HG02981 (cell line): Measurements from ENCODE around the gene XYLT1.
"Not testable (repeated sequence)": the region's sequence is repeated elsewhere in the genome, so short reads cannot be mapped to it uniquely, and the experiment has no call there.

Experiments
- ATAC-seq: cut with Tn5 transposase; IDR thresholded peaks from one replicate; pipeline ENCODE4 v1.9.1; 2021; ENCODE audit warnings: mild to moderate bottlenecking, moderate library complexity; ENCODE audit not compliant: unreplicated experiment

Gene XYLT1, protein sequence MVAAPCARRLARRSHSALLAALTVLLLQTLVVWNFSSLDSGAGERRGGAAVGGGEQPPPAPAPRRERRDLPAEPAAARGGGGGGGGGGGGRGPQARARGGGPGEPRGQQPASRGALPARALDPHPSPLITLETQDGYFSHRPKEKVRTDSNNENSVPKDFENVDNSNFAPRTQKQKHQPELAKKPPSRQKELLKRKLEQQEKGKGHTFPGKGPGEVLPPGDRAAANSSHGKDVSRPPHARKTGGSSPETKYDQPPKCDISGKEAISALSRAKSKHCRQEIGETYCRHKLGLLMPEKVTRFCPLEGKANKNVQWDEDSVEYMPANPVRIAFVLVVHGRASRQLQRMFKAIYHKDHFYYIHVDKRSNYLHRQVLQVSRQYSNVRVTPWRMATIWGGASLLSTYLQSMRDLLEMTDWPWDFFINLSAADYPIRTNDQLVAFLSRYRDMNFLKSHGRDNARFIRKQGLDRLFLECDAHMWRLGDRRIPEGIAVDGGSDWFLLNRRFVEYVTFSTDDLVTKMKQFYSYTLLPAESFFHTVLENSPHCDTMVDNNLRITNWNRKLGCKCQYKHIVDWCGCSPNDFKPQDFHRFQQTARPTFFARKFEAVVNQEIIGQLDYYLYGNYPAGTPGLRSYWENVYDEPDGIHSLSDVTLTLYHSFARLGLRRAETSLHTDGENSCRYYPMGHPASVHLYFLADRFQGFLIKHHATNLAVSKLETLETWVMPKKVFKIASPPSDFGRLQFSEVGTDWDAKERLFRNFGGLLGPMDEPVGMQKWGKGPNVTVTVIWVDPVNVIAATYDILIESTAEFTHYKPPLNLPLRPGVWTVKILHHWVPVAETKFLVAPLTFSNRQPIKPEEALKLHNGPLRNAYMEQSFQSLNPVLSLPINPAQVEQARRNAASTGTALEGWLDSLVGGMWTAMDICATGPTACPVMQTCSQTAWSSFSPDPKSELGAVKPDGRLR

DNA sequence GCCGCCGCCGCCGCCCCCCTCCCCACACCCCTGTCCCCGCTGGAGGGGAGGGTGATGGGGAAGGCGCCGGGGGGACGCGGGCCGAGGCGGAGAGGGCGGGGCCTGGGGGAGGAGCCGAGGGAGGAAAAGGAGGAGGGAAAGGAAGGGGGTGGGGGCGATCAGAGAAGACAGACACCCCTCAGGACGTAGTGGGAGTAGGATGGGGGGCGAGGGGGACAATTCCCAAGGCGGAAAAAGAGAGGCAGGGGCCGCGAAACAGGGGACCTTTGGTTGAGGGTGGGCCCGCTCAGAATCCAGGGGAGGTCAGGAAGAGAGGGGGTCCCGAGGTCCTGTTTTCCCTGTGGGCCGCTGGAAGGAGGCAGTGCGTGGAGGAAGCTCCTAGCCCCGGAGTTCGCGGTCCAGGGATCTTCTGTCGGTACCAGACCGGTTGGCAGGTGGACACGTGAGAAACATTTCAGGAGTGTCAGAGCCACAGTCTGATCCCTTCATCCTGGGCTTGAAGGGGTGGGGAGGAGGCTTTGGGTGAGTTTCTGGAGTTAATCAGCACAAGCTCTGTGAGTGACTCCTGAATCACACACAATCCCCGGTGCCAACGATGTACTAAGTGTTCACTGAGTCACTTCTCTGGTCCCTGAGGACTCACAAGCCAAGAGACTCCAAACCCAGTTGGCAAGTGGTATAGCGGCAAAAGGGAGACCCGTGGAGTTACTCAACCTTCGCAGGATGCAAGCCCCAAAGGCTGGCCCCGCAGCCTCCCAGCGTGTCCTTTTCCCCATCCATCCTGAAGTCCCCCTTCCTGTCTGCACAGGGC lies at the start of gene XYLT1:
XYLT1 (minus strand) TSS at position 53 of the 811 bp plus-strand sequence. CDS start 164 bp downstream, outside the sequence.
- ATAC-seq: no peak

DNA sequence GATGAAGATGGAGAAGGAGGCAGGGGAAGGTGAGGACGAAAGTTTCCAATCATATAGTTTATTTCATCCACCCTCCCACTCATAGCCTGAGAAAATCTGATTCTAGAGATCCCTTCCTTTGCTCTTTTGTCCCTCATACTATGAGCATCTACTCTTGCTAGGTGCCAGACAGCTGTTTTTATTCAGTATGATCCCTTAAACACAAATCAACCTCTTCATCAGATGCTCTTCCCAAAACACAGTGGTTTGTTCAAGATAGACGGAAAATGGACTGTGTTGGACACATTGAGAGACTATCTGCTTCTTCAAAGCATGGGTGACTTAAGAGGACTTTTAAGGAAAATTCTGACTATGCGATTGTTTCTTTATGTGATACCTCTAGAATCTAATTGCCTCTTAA lies 49.4 kb upstream of the XYLT1 start:
- no peak for ATAC-seq

DNA sequence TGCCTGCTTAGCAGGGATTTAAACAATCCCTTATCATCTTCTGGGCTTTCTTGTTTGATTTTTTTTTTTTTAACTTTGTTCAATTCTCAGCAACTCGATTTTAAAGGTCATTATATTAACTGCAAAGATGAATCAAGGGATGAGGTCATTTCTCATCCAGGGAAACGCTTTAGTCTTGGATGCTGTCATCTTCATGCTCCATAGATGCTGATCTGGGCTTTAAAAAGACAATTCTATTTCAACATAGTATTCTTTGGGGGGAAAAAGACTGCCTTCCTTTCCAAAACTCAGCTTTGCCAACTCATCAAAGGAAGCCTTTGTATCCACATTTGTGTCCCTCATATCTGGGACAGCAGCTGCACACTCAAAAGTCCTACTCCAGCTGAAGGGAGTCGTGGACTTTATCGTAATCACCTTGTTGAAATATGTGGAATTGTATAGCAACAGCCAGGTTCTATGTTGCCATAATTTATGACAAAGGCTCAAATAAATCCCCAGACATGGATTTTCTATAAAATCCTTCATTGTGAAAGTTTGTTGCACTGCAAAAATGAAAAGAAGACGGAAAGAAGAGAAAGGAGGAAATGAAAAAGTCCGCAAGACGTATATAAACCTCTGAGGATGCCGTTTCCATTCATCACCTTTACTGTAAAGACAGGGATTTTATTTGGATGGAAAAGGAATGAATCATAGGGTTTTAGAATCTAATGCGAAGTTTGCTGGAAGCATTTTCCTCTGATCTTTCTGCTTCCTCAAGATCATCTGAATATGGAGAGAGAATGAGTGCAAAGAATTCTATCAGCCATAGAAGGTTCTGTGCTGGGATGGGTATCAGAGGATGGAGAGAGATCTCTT lies 48.6 kb upstream of the XYLT1 start:
- no peak for ATAC-seq

DNA sequence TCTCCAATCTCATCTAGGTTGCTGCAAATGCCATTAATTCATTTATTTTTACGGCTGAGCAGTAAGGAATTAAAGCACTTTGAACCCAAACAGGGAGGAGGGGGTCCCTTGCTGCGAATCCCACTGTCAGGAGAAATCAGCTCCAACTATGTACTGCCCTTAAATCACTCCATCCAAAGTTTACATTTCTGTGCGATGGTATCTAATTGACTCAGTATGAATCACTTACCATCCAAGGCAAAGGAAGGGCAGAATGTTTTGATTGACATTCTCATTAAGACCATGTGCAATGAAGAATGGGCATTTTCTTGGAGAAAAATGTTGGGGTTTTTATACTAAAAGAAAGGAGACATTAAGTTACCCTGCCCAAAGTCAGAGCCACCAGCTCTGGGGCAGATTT lies 47.7 kb upstream of the XYLT1 start:
- no peak for ATAC-seq

DNA sequence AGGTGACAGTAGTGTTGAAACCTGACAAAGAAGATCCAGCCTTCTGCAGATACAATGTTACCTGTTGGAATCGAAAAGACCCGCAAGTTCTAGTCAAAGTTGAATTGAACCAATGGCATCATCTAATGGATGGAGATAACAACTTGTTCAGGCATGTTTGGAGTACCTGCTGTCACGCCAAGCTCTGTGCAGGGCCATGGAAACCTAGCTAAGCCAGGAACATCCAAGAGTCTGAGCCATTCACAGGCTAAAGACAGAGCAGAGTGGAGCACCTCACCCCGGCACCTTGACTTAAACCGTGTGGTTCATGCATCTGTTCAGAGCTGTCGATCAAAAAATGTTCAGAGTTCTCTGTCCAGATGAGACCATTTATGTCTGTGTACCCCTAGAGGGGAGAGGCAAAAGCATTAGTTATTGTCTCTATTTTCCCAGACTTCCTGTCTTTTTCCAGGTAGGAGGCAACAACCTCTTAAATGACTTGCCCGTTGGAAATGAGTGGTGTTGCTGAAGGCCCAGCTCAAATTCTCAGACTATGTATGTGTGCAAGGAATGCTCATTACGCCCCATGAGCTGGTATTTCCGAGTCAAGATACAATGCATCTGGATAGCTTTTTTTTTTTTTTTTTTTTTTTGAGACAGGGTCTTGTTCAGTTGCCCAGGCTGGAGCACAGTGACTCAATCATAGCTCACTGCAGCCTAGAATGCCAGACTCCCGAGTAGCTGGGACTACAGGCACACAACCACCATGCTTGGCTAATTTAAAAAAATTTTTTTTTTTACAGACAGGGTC lies 44.9 kb upstream of the XYLT1 start:
- no peak for ATAC-seq

DNA sequence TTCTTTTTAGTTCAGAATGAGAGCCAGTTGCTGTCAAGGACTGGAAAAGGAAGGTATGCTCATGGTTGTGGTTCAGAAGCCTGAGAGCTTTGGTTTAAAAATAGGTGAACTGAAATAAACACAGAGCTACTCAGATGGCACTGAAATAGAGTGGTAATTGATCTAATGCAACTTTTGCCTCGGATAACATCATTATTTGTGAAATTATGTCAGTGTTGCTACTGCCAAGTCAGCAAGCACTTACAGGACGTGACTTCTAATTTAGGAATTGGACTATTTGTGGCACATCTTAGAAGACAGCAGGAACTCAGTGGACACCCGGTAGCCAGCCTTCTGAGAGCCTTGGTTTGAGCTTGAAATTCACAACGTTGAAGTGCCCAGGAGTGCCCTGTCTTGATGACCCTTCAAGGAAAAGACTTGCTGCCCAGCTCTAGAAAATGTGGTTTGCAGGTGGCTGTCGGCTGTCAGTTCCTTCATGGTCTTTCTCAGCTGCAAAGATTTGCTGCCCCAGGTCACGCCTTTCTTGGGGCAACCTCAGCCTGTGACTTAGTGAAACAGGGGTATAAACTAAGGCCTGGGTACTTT lies 42.0 kb upstream of the XYLT1 start:
- no peak for ATAC-seq

DNA sequence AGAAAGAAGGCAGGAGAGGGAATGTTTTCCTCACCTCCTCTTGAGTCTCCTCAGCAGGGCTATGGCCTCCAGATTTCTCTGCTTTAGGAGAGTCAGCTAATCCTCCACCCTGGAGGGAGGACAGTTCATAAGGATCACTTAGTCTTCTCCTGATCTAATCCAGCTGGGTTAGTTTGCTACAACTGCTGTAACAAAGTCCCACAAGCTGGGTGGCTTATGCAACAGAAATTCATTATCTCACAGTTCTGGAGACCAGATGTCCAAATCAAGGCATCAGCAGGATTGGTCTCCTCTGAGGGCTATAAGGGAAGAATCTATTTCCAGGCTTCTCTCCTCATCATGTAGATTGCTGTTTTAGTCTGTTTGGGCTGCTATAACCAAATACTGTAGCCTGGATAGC lies 40.6 kb upstream of the XYLT1 start:
- ATAC-seq: no peak

DNA sequence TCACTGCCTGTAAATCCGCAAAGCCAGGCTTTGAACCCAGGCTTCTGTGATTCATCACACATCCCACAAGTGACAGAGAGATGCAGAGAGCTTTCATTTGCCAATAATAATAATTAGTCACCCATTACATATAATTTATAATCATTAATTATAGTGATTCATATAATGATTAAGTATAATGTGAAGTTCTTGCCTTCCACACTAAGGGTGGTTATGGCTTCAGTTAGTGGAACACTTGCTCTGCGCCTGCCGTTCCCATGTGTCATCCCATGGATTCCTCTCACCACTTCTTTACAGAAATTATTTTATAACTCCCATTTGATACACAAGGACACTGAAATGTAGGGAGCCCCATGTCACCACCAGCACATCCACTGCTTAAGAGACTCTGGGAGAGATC lies 39.8 kb upstream of the XYLT1 start:
- no peak for ATAC-seq

DNA sequence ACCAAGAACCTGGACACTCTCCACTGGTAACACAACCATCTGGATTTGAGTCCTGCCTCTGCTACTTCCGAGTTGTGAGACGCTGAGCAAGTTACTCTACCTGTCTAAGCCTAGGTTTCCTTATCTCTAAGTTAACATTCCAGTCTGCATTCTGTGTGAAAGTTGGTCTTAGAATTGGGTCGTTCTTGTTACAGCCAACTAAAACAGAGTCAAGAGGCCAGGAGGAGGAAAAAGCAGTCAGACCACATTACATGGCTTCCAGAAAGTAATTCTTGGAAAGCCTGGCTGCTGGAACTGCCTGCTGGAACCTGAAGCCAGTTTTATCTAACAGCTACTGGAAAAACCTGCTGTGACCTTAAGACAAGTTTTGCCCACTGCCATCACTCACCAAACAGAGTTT lies 38.4 kb upstream of the XYLT1 start:
- ATAC-seq: no peak

DNA sequence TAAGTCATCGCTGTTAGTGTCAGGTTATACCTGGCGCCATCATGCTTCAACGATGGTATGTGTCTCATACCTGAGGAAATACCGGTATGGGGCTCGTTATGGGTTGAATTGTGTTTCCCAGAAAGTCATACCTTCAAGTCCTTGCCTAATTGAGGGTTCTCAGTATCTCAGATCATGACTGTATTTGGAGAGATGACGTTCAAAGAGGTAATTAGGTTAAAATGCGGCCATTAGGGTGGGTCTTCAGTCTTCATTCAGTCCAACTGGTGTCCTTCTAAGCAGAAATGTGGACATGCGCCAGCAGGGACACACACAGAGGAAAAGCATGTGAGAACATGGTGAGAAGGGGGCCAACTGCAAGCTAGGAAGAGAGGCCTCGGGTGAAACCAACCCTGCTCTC lies 37.5 kb upstream of the XYLT1 start:
- no peak for ATAC-seq

DNA sequence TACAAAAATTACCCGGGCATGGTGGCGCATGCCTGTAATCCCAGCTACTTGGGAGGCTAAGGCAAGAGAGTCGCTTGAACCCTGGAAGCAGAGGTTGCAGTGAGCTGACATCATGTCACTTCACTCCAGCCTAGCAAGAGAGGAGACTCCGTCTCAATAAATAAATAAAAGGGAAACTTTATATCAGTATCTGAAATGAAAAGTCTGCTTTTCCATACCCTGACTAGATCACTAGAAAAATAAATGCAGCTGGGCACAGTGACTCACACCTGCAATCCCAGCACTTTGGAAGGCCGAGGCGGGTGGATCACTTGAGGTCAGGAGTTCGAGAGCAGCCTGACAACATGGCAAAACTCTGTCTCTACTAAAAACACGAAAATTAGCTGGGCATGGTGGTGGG lies 36.8 kb upstream of the XYLT1 start:
- ATAC-seq: not testable (repeated sequence)

DNA sequence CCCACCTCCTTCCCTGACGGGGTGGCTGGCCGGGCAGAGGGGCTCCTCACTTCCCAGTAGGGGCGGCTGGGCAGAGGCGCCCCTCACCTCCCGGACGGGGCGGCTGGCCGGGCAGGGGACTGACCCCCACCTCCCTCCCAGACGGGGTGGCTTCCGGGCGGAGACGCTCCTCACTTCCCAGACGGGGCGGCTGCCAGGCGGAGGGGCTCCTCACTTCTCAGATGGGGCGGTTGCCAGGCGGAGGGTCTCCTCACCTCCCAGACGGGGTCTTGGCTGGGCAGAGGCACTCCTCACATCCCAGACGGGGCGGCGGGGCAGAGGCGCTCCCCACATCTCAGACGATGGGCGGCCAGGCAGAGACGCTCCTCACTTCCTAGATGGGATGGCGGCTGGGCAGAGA lies 35.1 kb upstream of the XYLT1 start:
- ATAC-seq: not testable (repeated sequence)

DNA sequence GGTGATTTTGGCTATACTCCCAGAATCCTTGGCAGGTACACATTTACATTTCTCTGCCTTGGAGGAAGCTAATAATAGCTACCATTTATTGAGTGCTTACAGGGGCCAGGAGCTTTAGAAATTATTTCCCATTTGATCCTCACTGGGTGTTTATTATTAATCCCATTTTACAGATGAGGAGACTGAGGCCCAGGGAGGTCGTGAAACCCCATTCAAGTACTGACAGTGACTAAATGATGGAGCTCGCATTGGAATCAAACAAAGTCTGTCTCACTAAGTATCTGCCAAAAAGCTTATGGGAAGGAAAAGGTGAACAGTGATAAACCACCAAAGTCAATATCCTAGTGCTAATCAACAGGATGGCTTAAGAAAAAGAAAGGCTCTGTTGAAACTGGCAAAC lies 33.3 kb upstream of the XYLT1 start:
- ATAC-seq: no peak

DNA sequence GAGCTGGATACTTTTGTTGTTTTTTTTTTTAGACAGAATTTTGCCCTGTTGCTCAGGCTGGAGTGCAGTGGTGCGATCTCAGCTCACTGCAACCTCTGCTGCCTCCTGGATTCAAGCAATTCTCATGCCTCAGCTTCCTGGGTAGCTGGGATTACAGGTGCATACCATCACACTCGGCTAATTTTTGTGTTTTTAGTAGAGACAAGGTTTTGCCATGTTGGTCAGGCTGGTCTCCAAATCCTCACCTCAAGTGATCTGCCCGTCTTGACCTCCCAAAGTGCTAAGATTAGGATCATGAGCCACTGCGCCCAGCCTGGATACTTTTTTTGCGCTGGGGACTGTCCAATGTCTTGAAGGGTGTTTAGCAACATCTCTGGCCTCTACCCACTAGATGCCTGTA lies 32.6 kb upstream of the XYLT1 start:
- ATAC-seq: no peak

DNA sequence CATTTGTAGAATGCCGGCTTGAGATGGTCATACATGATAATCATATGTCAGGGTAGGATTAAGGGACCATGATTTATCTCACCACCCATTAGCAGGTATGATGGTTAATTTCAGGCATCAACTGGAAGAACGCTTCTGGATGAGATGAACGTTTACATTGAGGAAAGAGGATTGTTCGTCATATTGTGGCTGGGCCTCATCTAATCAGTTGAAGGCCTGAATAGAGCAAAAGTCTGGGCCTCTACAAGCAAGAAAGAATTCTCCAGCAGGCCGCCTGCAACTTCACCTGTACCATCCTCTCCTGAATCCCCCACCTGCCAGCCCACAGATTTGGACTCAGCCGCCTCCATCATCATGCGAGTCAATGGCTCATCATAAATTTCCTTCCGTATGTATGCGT lies 30.6 kb upstream of the XYLT1 start:
- no peak for ATAC-seq

DNA sequence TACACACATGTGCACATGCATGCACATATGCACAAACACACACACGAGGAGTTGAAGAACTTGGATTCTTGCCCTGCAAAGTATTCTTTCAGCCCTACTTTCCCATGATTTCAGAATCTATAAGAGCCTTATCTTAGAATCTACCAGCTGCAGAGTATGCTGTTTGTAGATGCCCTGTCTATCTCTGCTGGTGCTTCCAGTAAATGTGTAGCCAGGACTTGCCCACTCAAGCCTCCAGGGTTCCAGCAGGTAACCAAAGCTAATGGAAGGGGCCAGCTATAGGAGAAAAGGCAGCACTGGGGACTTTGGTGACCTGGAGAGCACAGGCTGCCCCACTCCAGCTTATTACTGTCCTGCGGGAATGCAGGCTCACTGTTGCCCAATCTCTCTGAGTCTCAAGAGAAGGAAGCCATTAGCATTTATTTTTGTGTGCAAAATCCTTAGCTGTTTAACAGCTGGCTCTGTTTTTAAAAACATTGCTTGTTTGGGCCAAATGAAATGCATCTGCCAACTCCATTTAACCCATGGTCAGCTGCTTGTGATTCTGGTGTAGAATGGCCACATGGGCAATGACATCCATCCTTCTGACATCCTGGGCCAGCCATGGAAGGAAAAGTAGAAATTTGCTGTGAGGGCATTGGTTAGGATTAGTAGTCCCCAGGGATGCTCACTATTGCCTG lies 28.6 kb upstream of the XYLT1 start:
- no peak for ATAC-seq

DNA sequence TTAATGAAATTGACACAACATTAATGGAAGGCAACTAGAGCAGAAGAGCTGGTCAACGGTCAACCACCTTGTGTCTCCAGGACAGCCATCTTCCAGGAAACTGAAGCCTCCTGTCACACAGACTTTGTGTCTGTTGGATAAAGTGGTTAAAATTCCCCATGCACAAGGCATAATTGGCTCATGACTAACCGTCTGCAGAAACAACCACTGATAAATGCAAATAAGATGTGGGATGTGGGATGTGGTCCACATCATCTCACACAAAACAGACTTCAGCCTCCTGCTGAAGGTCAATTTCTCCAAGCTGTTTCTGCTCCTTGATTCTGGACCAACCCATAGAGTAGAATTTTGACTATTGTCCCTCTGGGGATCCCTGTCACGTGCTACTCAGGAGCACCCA lies 26.9 kb upstream of the XYLT1 start:
- no peak for ATAC-seq

DNA sequence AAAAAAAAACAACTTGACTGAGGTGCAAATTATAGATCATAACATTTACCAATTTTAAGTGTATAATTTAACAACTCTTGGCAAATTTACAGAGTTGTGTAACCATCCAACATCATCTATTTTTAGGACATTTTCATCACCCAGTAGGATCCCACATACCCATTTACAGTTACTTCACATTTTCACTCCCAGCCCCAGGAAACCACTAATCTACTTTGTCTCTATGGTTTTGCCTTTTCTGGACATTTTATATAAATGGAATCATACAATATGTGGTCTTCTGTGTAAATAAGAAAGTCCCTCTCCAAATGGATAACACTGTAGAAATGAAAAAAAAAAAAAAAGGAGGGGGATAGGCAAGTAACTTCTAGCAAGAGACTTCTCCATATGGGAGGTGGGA lies 26.1 kb upstream of the XYLT1 start:
- ATAC-seq: no peak
